Adrenal gland (tissue), 5 donors: ENCODE data around the gene MLC1.

Experiments
- POLR2A ChIP-seq, 2 donors: fragments of 450-650 bp; IDR thresholded peaks; one replicate each; pipeline ENCODE4 v1.6.1; 2017; ENCODE audit warnings: antibody characterized with exemption in 2 of 2, mild to moderate bottlenecking in 2 of 2, moderate library complexity in 1 of 2
- TF ChIP-seq, protein P1 (sequence below), 6 experiments: fragments of 450-650 bp in 4 of 6; fragments of 200-600 bp in 2 of 6; sonication (generic) in 1 of 6; IDR thresholded peaks; 1 replicate in 5 of 6; 2 replicates in 1 of 6; pipeline versions ENCODE4 v1.5.1 to v1.8.0; 2016 to 2021; ENCODE audit warnings: antibody characterized with exemption in 6 of 6, mild to moderate bottlenecking in 2 of 6, moderate library complexity in 1 of 6
- donor health status: DM: no; HTN: no; CAD: no.

DNA sequence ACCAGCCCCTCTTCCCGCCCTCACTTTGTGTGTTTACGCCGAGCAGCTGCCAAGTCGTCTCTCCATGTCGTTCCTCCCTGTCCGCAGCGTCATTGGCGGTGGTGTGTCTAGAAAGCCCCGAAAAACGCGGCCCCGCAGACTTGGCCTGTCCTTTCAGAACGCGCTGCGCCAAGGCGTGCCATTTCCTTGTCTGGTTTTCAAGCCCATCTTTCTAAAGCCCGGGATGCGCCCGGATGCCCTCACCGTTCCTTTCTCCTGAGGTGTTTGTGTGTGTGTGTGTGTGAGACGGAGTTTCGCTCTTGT, 5.1 kb upstream of the MLC1 start:
- TF ChIP-seq POLR2A (IDR thresholded peaks at IDR 0.05): no peak
- TF ChIP-seq, protein P1, sequence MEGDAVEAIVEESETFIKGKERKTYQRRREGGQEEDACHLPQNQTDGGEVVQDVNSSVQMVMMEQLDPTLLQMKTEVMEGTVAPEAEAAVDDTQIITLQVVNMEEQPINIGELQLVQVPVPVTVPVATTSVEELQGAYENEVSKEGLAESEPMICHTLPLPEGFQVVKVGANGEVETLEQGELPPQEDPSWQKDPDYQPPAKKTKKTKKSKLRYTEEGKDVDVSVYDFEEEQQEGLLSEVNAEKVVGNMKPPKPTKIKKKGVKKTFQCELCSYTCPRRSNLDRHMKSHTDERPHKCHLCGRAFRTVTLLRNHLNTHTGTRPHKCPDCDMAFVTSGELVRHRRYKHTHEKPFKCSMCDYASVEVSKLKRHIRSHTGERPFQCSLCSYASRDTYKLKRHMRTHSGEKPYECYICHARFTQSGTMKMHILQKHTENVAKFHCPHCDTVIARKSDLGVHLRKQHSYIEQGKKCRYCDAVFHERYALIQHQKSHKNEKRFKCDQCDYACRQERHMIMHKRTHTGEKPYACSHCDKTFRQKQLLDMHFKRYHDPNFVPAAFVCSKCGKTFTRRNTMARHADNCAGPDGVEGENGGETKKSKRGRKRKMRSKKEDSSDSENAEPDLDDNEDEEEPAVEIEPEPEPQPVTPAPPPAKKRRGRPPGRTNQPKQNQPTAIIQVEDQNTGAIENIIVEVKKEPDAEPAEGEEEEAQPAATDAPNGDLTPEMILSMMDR (IDR thresholded peaks at IDR 0.05): no peak
